SH-SY5Y (cell line): Measurements from ENCODE around the gene RGS14.

Source experiments
- GATA2 ChIP-seq: IDR thresholded peaks from 2 replicates; pipeline ENCODE4 v1.6.1; 2011; ENCODE audit warnings: mild to moderate bottlenecking, low read depth, low read length
- GATA3 ChIP-seq: IDR thresholded peaks from 2 replicates; pipeline ENCODE4 v1.6.1; 2011; ENCODE audit warnings: low read depth, mild to moderate bottlenecking, low read length, moderate library complexity

- no peak for TF ChIP-seq GATA3
- no peak for TF ChIP-seq GATA2
Measured at GRCh38 chr5:177388521-177389052, 30.9 kb downstream of the RGS14 start.
